ENCODE results near the gene CDKN2B-AS1. TPM values are rescaled to one million over a fixed set of nuclear protein-coding genes. Genes with fewer than 3 reads are reported as not detected.

CDKN2B-AS1 gene
- total and polyA plus RNA-seq, 2 of the 13 experiments (the other 11 are each of a cell fraction or from before 2014, with no cell fraction given): 0.64 to 2.3 TPM

DNA sequence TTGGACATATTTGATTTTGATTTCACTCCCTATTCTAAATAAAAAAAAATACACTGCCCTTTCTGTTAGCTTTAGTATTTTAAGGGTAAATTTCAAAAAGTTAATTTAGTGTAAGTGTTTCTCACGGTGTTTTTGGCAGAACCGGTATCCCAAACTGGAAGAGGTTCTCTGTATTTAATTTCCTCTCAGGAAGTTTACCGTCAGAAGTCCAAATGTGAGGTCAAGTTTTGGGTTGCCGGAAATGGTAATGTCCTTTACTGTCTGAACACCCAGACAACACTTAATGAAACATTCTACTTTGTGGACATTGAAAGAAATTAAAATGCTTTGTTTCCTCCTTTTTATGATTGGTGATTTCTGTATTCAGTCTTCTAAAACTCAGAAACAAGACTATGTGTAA, 163.2 kb downstream of the CDKN2B-AS1 start (continued):
- no peak for TF ChIP-seq THAP9 (CRISPR knock-in tag; IDR thresholded peaks at IDR 0.05; ENCODE audit: borderline replicate concordance)
- TF ChIP-seq RFXANK (CRISPR knock-in tag; IDR thresholded peaks at IDR 0.05): no peak
- no peak for TF ChIP-seq RFX5 (IDR thresholded peaks at IDR 0.05; ENCODE audit: low read depth, low read length)
- no peak for TF ChIP-seq NR2F2 (IDR thresholded peaks at IDR 0.05; ENCODE audit: borderline replicate concordance, low read depth)

DNA sequence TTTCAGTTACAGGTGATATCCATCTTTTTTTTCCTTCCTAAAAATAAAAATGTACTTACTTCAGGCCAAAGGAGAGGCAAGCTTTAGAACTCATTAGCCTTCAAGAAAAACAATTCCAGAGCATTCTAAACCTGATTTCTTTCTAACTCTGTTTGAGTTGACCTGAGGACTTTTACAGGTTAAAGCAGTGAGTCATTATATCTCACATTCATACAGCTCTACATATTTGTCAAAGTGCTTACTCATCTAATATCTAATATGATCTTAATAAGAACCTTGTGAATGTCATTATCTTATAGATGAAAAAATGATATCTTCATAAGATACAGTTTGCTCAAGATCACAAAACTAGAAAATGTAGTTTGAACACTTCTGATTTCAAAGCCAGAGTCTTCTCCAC, 163.7 kb downstream of the CDKN2B-AS1 start:
- POLR2A ChIA-PET: interaction anchor here (0.9 to 1.7 kb wide), 4 partner anchors 10 to 80 kb away, joined by 3 to 9 read pairs (median 4); no protein-coding TSS in a partner anchor
- FAIRE-seq: no peak
- intact Hi-C loops (cut with micrococcal nuclease; ENCODE audit: unreplicated experiment): no loop called here

More for the DNA sequence above, 163.7 kb downstream of the CDKN2B-AS1 start:
- ATAC-seq (no peak), DNase-seq (ENCODE audit: low spot score) (no peak)
- no peaks in the 10 kb centered on the region for H3K36me3 ChIP-seq (replicated peaks in 1 of 2; ENCODE audit: control insufficient read depth in 1 of 2, insufficient read depth in 2 of 2, low read length in 2 of 2)
- H3K4me3 ChIP-seq (replicated peaks in 1 of 3; ENCODE audit: insufficient read depth in 1 of 3, low read depth in 2 of 3, low read length in 3 of 3): no peak overlapping the region
- no peak overlapping the region for H3K9ac ChIP-seq (ENCODE audit: insufficient read depth, low read depth, low read length)
- in situ Hi-C loops (cut with HindIII; ENCODE audit: extremely low pct_ligation_motif_present, low pct_unique_long_range_greater_than_20kb): no loop called here
- TF ChIP-seq THAP11 (CRISPR knock-in tag; IDR thresholded peaks at IDR 0.05) (no peak), MAFF (IDR thresholded peaks at IDR 0.05; ENCODE audit: low read depth, low read length) (peak; percentile 70; the same call in 1 of the 2 replicates), YEATS2 (CRISPR knock-in tag; IDR thresholded peaks at IDR 0.05; ENCODE audit: borderline replicate concordance) (no peak), KLF11 (CRISPR knock-in tag; IDR thresholded peaks at IDR 0.05) (no peak), MAFK (conservative IDR thresholded peaks at IDR 0.05 in 1 of 2, IDR thresholded peaks at IDR 0.05 in 1 of 2; ENCODE audit: low read length in 2 of 2) (peak; percentile 63 to 72), ZNF292 (CRISPR knock-in tag; IDR thresholded peaks at IDR 0.05; ENCODE audit: borderline replicate concordance, low read depth) (no peak), TBX2 (CRISPR knock-in tag; IDR thresholded peaks at IDR 0.05; ENCODE audit: borderline replicate concordance) (no peak)
- TF ChIP-seq, protein P1, sequence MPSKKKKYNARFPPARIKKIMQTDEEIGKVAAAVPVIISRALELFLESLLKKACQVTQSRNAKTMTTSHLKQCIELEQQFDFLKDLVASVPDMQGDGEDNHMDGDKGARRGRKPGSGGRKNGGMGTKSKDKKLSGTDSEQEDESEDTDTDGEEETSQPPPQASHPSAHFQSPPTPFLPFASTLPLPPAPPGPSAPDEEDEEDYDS (CRISPR knock-in tag; IDR thresholded peaks at IDR 0.05): no peak
- no peaks in the 10 kb centered on the region for H3K79me2 ChIP-seq (ENCODE audit: insufficient read depth, low read length)
- no peaks in the 10 kb centered on the region for H3K9me3 ChIP-seq (ENCODE audit: low read length)
- no peaks in the 10 kb centered on the region for H3K27me3 ChIP-seq (ENCODE audit: control insufficient read depth in 1 of 2, insufficient read depth in 2 of 2, low read length in 2 of 2)
- BruUV-seq (replicated peaks): no TSS peak
- H4K20me1 ChIP-seq (ENCODE audit: insufficient read depth, low read length): no peaks in the 10 kb centered on the region
- H3K27ac ChIP-seq (ENCODE audit: extremely low read length, insufficient read depth, low read length): no peak overlapping the region
- peaks cover 25% of the 10 kb centered on the region for H3K4me1 ChIP-seq (ENCODE audit: insufficient read depth, low read length)
- no peak overlapping the region for H3K4me2 ChIP-seq (ENCODE audit: low read depth, low read length)
- no peak overlapping the region for H2AFZ ChIP-seq (ENCODE audit: low read length)
- CTCF ChIA-PET (ENCODE audit: low intra/inter-chr PET ratio, low total read pairs): no interaction called here

Data from HepG2 (cell line).